T-cell (primary cell): Measurements from ENCODE around the gene CDH4. TPM values are rescaled to one million over a fixed set of nuclear protein-coding genes. Genes with fewer than 3 reads are reported as not detected.

Experiments used
- ATAC-seq, 4 experiments: fragments of 200-7000 bp in 3 of 4; fragments of 150-1000 bp in 1 of 4; cut with Tn5 transposase; replicated peaks in 1 of 4; 1 replicate in 3 of 4; 2 replicates in 1 of 4; pipeline ENCODE4 v1.10.0; 2021; ENCODE audit warnings: moderate library complexity in 3 of 4, mild to moderate bottlenecking in 2 of 4, moderate number of reproducible peaks in 1 of 4
- CTCF ChIA-PET, 2 donors: fragments of 300-600 bp; sonication (Branson Sonifier 250); formaldehyde crosslinking; loops; one replicate each; lab custom pipeline; 2022; ENCODE audit warnings: antibody characterized with exemption in 2 of 2; lab: Charles Lee
- POLR2A ChIA-PET, 2 donors: fragments of 300-600 bp; sonication (Branson Sonifier 250); formaldehyde crosslinking; loops; one replicate each; lab custom pipeline; 2022; ENCODE audit warnings: antibody characterized with exemption in 2 of 2; lab: Charles Lee
- DNase-seq, 35 experiments: peaks; one replicate each; pipeline versions ENCODE4 v3.0.0 to v3.0.0-alpha.2; 2013 to 2023
- H3K27ac ChIP-seq: one replicate; pipeline ENCODE4 v1.5.1; 2013; ENCODE audit warnings: low read length
- H3K27me3 ChIP-seq, 2 experiments: replicated peaks in 1 of 2; 1 replicate in 1 of 2; 2 replicates in 1 of 2; pipeline versions ENCODE4 v1.6.1 to v1.7.0; 2013; ENCODE audit warnings: low read length in 1 of 2, mixed read lengths in 1 of 2; ENCODE audit not compliant: control insufficient read depth in 2 of 2, insufficient read depth in 2 of 2; ENCODE audit errors: extremely low read depth in 1 of 2
- H3K36me3 ChIP-seq, 2 donors: 1 replicate in 1 of 2; 2 replicates in 1 of 2; pipeline versions ENCODE4 v1.6.1 to v1.7.0; 2013; ENCODE audit warnings: low read length in 1 of 2; ENCODE audit not compliant: control insufficient read depth in 2 of 2, insufficient read depth in 1 of 2; ENCODE audit errors: extremely low read depth in 1 of 2
- H3K4me1 ChIP-seq, 2 experiments: 1 replicate in 1 of 2; 2 replicates in 1 of 2; pipeline versions ENCODE4 v1.6.1 to v1.7.0; 2013; ENCODE audit warnings: low read length in 2 of 2, mixed read lengths in 1 of 2; ENCODE audit not compliant: insufficient read depth in 2 of 2, control insufficient read depth in 1 of 2; ENCODE audit errors: extremely low read depth in 1 of 2
- H3K4me3 ChIP-seq, 2 donors: 1 replicate in 1 of 2; 2 replicates in 1 of 2; pipeline versions ENCODE4 v1.5.1 to v1.7.0; 2013; ENCODE audit warnings: mild to moderate bottlenecking in 2 of 2, low read length in 1 of 2, moderate library complexity in 1 of 2; ENCODE audit not compliant: control insufficient read depth in 1 of 2; ENCODE audit errors: extremely low read depth in 1 of 2
- H3K9me3 ChIP-seq: 2 replicates; pipeline ENCODE4 v1.7.0; 2013
- H3K27ac Mint-ChIP-seq, 2 donors: one replicate each; pipeline ENCODE4 v1.8.0; 2020 to 2021; ENCODE audit warnings: mild to moderate bottlenecking in 2 of 2, mixed read lengths in 2 of 2
- H3K27me3 Mint-ChIP-seq, 2 donors: one replicate each; pipeline ENCODE4 v1.8.0; 2021 to 2022; ENCODE audit warnings: mixed read lengths in 2 of 2
- H3K36me3 Mint-ChIP-seq: one replicate; pipeline ENCODE4 v1.8.0; 2021; ENCODE audit warnings: mixed read lengths
- H3K4me1 Mint-ChIP-seq, 3 donors: one replicate each; pipeline ENCODE4 v1.8.0; 2020 to 2022; ENCODE audit warnings: mixed read lengths in 3 of 3, mild to moderate bottlenecking in 1 of 3
- H3K4me3 Mint-ChIP-seq, 3 donors: one replicate each; pipeline ENCODE4 v1.8.0; 2020 to 2022; ENCODE audit warnings: mild to moderate bottlenecking in 3 of 3, mixed read lengths in 3 of 3, moderate library complexity in 3 of 3
- H3K9me3 Mint-ChIP-seq, 3 donors: one replicate each; pipeline ENCODE4 v1.8.0; 2020 to 2022; ENCODE audit warnings: mixed read lengths in 3 of 3
- WGBS: methylation state at CpG from one replicate; pipeline ENCODE4 v1.1.5; 2013; ENCODE audit warnings: missing lambda C conversion rate; ENCODE audit not compliant: insufficient coverage; 5-methylcytosine and 5-hydroxymethylcytosine counted together
- total RNA-seq, 35 experiments: library from RNA in 6 of 35; stranded (reverse) in 6 of 35; fragments of 120-200 nt in 1 of 35; gene quantifications; one replicate each; pipeline versions ENCODE4 v1.2.1 to v1.2.4 and lab custom pipeline; 2013 to 2026

The CDH4 gene
- total RNA-seq, 5 donors from 2014 or later (not counting 1 experiment from before 2014, with no cell fraction given), result 0.06 to 0.64 (median 0.14) TPM

DNA sequence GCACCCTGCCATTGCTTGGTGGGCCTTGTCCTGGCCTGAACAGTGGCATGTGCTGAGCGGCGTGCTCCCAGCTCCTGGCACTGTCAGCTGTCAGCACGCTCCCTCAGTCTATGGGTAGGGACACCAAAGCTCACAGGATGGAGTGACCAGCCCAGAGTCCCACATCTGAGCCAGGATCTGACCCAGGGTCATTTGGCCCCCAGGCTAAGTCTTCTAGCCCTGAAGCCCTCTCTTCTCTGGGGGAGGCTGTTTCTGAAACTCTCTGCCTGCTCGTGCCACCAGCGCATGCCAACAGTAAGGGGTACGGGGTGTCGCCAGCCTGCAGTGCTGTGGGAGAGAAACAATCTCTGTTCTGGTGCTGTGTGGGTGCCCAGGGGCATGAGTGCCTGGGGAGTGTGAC, 37.1 kb downstream of the CDH4 start:
- H3K27me3 ChIP-seq, result peaks cover 0 to 10% of the 10 kb centered on the region in 2 experiments

DNA sequence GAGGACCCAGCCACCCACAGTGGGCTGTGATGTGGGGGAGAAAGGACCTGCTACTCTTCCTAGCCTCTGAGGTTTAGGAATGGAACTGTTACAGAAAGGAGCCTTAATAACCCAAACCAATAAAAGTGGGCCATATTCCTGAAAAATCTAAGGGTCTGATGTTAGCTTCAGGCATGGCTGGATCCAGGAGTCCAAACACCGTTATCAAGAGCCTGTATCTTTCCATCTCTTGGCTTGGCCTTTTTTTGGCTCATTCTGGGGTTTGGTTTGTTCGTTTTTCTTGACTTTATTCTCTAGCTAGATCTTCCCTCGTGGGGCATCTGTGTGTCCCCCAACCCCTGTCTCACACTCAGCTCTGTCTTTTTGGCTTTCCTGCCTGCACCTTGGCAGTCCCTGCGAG, 38.7 kb downstream of the CDH4 start:
- H3K9me3 ChIP-seq, result no peaks in the 10 kb centered on the region
- no peak overlapping the region for H3K4me3 ChIP-seq
- H3K4me1 ChIP-seq, result no peaks in the 10 kb centered on the region
- 70% methylated on average over 2 of the region's 4 CpGs for WGBS
- CTCF ChIA-PET, result no interaction called here
- Mint-ChIP-seq H3K27me3 (peaks cover 0 to 1% of the 10 kb centered on the region in 2 donors), H3K36me3 (no peaks in the 10 kb centered on the region), H3K4me1 (no peaks in the 10 kb centered on the region), H3K4me3 (no peak overlapping the region), H3K27ac (no peak overlapping the region), H3K9me3 (no peaks in the 10 kb centered on the region)
- no peak overlapping the region for H3K27ac ChIP-seq
- H3K36me3 ChIP-seq, result no peaks in the 10 kb centered on the region
- DNase-seq (no peak), ATAC-seq (no peak)
- peaks cover 0 to 13% of the 10 kb centered on the region in 2 experiments for H3K27me3 ChIP-seq
- POLR2A ChIA-PET, result no interaction called here

More for the DNA sequence above, 37.1 kb downstream of the CDH4 start:
- no peak overlapping the region for H3K27ac ChIP-seq
- Mint-ChIP-seq H3K4me3 (no peak overlapping the region), H3K36me3 (no peaks in the 10 kb centered on the region), H3K9me3 (no peaks in the 10 kb centered on the region), H3K27ac (no peak overlapping the region), H3K27me3 (peaks cover 0 to 1% of the 10 kb centered on the region in 2 donors), H3K4me1 (no peaks in the 10 kb centered on the region)
- POLR2A ChIA-PET, result no interaction called here
- CTCF ChIA-PET, result no interaction called here
- DNase-seq, result no peak
- H3K4me3 ChIP-seq, result no peak overlapping the region
- H3K9me3 ChIP-seq, result no peaks in the 10 kb centered on the region
- 80% methylated on average over 5 of the region's 7 CpGs for WGBS
- H3K4me1 ChIP-seq, result no peaks in the 10 kb centered on the region
- H3K36me3 ChIP-seq, result no peaks in the 10 kb centered on the region
- no peak for ATAC-seq

DNA sequence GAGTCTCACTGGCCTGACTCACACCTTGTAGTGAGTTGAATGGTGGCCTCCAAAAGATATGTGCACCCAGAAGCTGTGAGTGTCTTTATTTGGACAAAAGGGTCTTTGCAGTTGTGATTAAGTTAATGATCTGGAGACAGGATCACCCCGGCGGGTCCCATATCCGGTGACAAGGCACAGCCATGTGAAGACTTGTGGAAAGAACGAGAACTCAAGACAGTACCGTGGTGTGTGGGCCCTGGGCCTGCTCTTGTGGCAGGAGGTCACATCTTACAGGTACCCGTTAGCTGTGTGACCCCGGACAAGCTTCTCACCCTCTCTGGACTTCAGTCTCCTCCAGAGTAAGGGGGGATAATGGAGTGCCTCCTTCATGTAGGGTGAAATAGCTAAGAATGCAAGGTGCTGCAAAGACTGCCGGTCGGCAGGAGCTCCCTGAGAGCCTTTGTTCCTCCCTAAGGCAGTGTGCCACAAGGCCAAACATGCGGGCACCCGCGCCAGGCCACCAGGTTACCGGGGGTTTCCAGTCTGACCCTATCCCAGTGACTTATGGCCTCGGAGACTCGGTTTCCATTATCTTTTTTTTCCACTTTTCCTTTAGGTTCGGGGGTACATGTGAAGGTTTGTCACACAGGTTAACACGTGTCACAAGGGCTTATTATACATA, 39.2 kb downstream of the CDH4 start:
- Mint-ChIP-seq H3K9me3 (no peaks in the 10 kb centered on the region), H3K36me3 (no peaks in the 10 kb centered on the region), H3K27me3 (peaks cover 0 to 1% of the 10 kb centered on the region in 2 donors), H3K27ac (no peak overlapping the region), H3K4me1 (no peaks in the 10 kb centered on the region), H3K4me3 (no peak overlapping the region)
- ATAC-seq (no peak), DNase-seq (no peak)
- WGBS, result 89% methylated on average over 15 of the region's 17 CpGs
- no peaks in the 10 kb centered on the region for H3K4me1 ChIP-seq
- no peaks in the 10 kb centered on the region for H3K9me3 ChIP-seq
- no peaks in the 10 kb centered on the region for H3K36me3 ChIP-seq
- ChIA-PET POLR2A (no interaction called here), CTCF (interaction anchor here in 1 of 2 donors (0.6 kb wide), 1 partner anchor 30 kb away, joined by 3 read pairs; no protein-coding TSS in a partner anchor)
- no peak overlapping the region for H3K4me3 ChIP-seq
- peaks cover 0 to 13% of the 10 kb centered on the region in 2 experiments for H3K27me3 ChIP-seq
- no peak overlapping the region for H3K27ac ChIP-seq

DNA sequence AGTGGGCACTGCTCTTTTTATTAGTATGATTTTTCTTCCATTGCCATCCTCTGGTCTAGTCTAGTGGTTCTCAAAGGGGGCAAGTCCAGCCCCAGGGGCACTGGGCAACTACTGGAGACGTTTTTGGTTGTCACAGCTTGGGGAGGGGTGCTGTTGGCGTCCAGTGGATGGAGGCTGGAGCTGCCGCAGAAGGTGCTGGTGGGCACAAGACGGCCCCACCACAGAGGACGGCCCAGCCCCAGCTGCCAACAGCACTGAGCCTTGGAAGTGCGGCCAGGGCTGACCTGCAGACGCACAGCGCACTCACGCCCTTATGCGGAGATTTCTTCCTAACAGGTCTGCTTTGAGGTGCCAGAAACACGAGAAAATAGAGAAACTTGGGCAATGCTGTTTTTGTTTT, 40.3 kb downstream of the CDH4 start:
- Histone ChIP-seq H3K4me3 (no peak overlapping the region), H3K9me3 (no peaks in the 10 kb centered on the region), H3K27me3 (peaks cover 0 to 13% of the 10 kb centered on the region in 2 experiments), H3K36me3 (no peaks in the 10 kb centered on the region), H3K4me1 (no peaks in the 10 kb centered on the region), H3K27ac (no peak overlapping the region)
- Mint-ChIP-seq H3K9me3 (no peaks in the 10 kb centered on the region), H3K4me1 (no peaks in the 10 kb centered on the region), H3K4me3 (no peak overlapping the region), H3K36me3 (no peaks in the 10 kb centered on the region), H3K27ac (no peak overlapping the region), H3K27me3 (peaks cover 0 to 1% of the 10 kb centered on the region in 2 donors)
- no peak for DNase-seq
- 68% methylated on average over 3 of the region's 11 CpGs for WGBS
- ATAC-seq, result no peak
- ChIA-PET CTCF (interaction anchor here in 1 of 2 donors (0.6 kb wide), 1 partner anchor 31 kb away, joined by 3 read pairs; no protein-coding TSS in a partner anchor), POLR2A (no interaction called here)

DNA sequence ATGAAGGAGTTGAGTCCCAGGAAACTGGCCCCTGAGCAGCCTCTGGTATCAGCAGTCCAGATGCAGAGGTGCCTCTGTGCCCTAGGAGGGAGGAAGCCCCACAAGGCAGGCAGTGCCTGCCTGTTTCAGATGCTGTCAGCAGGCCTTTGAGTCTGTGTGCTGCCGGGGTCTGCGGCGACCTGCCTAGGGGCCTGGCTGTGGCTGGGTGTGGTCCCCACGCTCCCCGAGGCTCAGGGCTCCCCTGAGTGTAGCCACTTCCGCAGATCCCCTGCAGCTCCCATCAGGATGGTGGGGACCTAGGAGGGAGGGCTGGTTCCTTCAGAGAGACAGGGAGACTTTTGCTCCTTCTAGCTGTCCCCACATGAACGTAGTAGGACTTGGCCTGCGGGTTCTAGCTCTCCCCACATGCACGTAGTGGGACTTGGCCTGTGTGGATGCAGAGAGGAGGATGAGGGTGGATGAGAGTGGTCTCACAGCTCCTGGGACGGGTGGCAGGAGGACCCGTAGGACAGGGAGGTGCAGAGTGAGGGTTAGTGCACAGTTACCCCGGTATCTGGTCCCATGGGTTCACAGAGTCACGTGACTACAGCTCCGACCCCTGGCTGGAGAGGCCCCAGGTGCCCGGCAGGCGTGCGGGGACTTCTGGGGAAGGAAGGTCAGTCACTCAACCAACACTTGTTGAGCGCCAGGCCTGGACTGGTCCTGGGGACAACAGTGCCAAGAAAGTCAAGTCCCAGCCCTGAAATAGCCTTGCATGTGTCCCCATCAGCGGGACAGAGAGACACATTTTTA, 41.0 kb downstream of the CDH4 start:
- no peaks in the 10 kb centered on the region for H3K4me1 Mint-ChIP-seq
- no peak for DNase-seq
- WGBS, result 86% methylated on average over 16 of the region's 19 CpGs
- no peak overlapping the region for H3K27ac Mint-ChIP-seq
- no peaks in the 10 kb centered on the region for H3K9me3 Mint-ChIP-seq
- ChIA-PET CTCF (no interaction called here), POLR2A (no interaction called here)
- Histone ChIP-seq H3K36me3 (no peaks in the 10 kb centered on the region), H3K9me3 (no peaks in the 10 kb centered on the region), H3K27ac (no peak overlapping the region), H3K4me1 (no peaks in the 10 kb centered on the region), H3K27me3 (peaks cover 0 to 13% of the 10 kb centered on the region in 2 experiments), H3K4me3 (no peak overlapping the region)
- H3K27me3 Mint-ChIP-seq, result peaks cover 0 to 1% of the 10 kb centered on the region in 2 donors
- ATAC-seq, result no peak
- H3K36me3 Mint-ChIP-seq, result no peaks in the 10 kb centered on the region
- H3K4me3 Mint-ChIP-seq, result no peak overlapping the region

DNA sequence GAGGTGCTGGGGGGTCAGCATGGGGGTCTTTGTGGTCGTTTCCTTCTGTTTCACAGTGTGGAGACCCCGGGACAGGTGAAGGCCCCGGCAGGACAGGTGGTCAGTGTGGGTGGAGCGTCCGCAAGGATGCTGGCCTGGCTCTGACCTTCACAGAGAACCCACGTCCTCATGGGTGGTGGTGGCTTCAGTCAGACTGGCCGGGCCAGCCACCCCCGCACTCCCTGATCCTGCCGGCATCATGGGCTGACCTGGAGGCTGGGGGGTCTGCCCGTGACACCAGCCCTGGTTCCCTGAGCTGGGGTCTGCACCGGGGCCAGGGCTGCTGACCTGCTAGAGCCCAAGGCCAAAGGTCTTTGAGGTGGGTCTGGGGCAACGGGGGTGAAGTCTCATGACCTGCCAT, 41.9 kb downstream of the CDH4 start:
- Mint-ChIP-seq H3K27me3 (peaks cover 0 to 1% of the 10 kb centered on the region in 2 donors), H3K36me3 (no peaks in the 10 kb centered on the region)
- no peaks in the 10 kb centered on the region for H3K9me3 ChIP-seq

More for the DNA sequence above, 41.9 kb downstream of the CDH4 start:
- H3K36me3 ChIP-seq, result no peaks in the 10 kb centered on the region
- no peak overlapping the region for H3K27ac ChIP-seq
- Mint-ChIP-seq H3K4me3 (no peak overlapping the region), H3K27ac (no peak overlapping the region), H3K4me1 (no peaks in the 10 kb centered on the region), H3K9me3 (no peaks in the 10 kb centered on the region)
- no peak for ATAC-seq
- POLR2A ChIA-PET, result no interaction called here
- 87% methylated on average over 7 of the region's 12 CpGs for WGBS
- H3K4me1 ChIP-seq, result no peaks in the 10 kb centered on the region
- peaks cover 0 to 12% of the 10 kb centered on the region in 2 experiments for H3K27me3 ChIP-seq
- no peak overlapping the region for H3K4me3 ChIP-seq
- no peak for DNase-seq
- CTCF ChIA-PET, result interaction anchor here in 1 of 2 donors (0.6 kb wide), 1 partner anchor 1713 kb away, joined by 3 read pairs; no protein-coding TSS in a partner anchor
